ENCODE data around the gene BDP1.
"Not testable (repeated sequence)": the region's sequence is repeated elsewhere in the genome, so short reads cannot be mapped to it uniquely, and the experiment has no call there.

DNA sequence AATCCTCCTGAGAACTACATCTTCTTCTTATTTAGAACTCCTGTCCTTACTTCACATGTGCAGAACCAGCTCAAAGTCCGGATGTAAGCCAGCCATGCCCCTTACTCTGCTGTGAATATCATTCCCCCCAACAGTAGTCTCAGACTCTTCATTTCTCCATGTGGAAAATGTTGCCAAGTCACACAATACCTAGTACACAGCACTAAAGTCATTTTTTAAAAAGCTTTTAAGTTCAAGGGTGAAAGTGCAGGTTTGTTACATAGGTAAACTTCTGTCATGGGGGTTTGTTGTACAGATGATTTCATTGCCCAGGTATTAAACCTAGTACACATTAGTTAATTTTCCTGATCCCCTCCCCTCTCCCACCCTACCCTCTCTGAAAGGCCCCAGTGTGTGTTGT, 37.4 kb upstream of the BDP1 start:
- not testable (repeated sequence) for TF ChIP-seq CTCF (conservative IDR thresholded peaks at IDR 0.05; ENCODE audit: low read depth, low read length); EZH2 (IDR thresholded peaks at IDR 0.05; ENCODE audit: low read length, unreplicated experiment); EZH2phosphoT487 (IDR thresholded peaks at IDR 0.05; ENCODE audit: borderline replicate concordance, low read length)
